Fibroblast of skin of right quadriceps (primary cell): Measurements from ENCODE around the gene CLEC3B.
A peak's percentile ranks its signal among the peaks of the same experiment; 100 is the strongest.
"Not testable (repeated sequence)": the region's sequence is repeated elsewhere in the genome, so short reads cannot be mapped to it uniquely, and the experiment has no call there.

ENCODE experiments used
- DNase-seq: peaks from one replicate; pipeline ENCODE4 v3.0.0-alpha.2; 2013

The CLEC3B gene

DNA sequence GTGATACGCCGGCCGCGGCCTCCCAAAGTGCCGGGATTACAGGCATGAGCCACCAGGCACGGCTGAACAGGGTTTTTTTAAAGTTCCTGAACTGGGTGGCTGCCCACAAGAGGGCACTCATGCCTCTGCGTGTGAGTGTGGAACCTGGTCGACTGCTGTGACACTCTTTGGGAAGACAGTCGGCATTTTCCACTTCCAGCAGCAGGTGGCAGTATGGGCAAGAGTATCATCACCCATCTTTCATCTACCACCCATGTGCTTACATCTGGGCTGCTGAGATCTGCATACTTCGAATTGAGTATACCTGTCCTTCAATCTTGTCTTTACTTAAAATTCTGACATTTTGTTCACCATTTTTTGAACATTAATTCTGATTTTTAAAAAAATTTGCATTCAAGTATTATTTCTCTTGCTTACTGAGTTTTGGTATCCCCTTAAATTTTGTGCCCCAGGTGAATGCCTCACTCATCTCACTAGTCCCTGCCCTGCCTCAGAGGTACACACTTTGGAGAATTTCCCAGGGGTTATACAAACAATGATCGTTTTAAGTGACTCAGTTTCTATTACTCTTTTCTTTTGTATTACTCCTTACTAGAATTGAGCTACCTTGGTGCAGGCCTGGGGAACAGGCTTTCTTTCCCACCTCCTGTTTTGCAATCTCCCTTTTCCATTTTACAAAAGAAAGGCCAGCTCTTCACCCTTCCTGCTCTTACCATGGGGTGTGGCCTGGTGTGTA lies 11.8 kb downstream of the CLEC3B start:
- peak; percentile 93 for DNase-seq

DNA sequence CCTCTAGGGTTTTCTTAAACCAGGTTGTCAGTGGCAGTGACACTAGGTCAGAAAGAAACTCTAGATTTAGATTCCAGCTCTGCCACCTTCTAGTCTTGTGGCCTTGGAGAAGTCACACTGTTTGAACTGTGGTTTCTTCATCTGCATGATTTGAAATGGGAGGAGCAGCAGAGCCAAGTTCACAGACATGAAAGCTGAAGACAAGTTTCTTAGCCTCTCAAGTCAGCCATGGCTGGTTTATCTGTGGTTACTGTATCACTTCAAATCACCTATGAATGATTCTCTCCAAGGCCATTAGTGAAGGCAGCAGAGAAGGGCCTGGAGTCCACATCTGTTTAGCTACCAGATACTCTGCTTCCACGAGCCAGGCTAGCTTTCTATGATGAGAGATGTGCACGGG lies 15.6 kb downstream of the CLEC3B start:
- no peak for DNase-seq

DNA sequence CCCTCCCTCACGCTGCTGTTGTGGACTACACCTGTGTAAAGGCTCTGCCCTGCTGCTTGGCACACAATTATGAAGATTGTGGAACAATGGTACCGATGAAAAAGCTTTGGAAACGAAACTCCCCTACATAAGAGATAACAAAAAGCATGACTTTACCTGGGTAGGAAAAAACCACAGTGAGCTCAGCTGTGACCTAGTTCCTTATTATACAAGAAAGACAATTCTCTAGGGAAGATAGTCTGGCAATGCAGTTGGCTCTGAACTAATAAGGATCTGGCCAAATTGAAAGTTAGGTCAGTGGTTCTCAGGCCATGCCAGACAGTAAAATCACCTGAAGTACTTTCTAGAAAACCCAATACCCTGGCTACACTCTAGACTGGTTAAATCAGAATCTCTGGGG lies 16.1 kb downstream of the CLEC3B start:
- DNase-seq, result no peak

DNA sequence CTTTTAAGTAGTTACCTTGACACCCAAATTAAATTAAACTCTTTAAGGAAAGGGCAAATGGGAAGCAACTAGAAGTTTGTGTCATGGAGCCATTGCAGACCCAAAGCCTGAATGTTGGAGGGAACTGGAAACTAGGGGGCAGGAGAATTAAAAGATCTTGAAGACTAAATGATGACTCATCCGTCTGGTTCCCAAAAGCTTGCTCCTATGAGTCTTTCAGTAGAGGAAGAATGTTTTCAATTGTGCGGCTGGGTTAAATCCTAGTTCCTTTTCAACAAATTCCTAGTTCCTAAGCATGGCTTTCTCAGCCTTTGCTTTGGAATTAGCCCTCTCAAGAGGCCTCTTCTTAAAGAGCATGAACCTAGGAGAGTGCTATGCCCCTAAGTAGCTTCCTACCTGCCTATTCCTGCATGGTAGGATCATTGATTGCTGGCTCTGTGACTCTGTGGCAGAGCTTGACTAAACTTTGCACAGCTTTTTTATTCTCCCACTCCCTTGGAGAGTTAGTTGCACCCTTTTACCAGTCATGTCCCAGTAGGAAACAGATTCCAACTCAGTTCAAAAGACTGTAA lies 17.7 kb downstream of the CLEC3B start:
- DNase-seq, result peak; percentile 93

DNA sequence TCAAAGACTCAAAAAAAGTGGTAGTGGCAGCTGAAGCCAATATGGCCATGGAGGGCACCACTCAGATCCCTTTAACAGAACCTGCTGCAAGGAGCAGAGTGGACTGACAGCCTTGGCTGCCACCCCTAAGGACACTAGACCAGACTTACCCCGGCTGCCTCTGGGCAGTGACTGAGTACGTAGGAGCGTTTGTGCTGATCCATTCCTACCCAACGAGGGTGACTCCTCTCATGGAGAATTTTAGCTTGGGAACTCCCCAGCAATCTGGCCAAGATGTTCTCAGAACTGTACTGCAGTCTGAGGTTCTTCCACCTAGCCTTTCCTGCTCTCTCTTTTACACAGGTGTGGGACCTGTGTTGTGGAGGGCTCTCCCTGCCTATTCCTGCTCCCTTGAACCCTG lies 22.1 kb downstream of the CLEC3B start:
- DNase-seq, result no peak

DNA sequence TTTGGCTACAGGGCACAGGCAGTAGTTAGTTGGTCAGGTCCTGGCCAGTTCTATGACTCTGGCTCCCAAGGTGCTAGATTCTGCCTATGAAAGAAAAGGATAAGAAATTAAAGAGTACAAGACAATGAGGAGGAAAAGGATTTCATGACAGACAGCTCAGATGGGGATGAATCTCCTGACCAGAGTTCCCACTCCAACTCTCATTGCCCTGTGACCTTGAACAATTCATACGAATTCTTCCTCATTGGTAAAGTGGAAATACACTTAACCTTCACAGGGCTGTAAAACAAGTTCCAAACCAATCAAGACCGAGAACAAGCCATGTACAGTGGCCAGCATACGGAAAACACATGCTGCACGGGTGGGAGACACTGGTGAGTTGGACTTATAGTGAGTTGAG lies 23.7 kb downstream of the CLEC3B start:
- DNase-seq, result no peak

DNA sequence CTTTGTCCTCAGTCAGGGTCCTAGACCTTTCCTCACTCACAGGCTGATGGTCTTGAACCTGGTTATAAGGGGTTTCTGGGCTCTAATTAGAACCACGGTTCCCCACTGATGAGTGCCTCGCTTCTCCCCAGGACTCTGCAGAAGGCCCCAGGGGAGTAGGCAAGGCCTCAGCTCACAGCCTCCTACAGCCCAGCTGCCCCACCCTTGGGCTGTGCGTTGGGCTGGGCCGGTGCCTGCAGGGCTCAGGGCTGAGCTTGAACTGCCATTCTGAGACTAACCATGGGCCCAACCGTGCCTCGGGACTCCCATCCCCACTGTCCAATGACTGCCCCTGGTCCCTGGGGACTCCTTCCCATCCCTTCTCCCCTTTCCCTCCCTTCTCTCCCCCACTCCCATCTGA lies 25.6 kb downstream of the CLEC3B start:
- no peak for DNase-seq

DNA sequence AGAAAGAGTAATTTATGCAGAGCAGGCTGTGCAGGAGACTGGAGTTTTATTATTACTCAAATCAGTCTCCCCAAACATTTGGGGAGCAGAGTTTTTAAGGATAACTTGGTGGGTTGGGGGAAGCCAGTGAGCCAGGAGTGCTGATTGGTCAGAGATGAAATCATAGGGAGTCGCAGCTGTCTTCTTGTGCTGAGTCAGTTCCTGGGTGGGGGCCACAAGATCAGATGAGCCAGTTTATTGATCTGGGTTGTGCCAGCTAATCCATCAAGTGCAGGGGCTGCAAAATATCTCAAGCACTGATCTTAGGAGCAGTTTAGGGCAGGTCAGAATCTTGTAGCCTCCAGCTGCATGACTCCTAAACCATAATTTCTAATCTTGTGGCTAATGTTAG lies 27.7 kb downstream of the CLEC3B start:
- DNase-seq, result not testable (repeated sequence)

DNA sequence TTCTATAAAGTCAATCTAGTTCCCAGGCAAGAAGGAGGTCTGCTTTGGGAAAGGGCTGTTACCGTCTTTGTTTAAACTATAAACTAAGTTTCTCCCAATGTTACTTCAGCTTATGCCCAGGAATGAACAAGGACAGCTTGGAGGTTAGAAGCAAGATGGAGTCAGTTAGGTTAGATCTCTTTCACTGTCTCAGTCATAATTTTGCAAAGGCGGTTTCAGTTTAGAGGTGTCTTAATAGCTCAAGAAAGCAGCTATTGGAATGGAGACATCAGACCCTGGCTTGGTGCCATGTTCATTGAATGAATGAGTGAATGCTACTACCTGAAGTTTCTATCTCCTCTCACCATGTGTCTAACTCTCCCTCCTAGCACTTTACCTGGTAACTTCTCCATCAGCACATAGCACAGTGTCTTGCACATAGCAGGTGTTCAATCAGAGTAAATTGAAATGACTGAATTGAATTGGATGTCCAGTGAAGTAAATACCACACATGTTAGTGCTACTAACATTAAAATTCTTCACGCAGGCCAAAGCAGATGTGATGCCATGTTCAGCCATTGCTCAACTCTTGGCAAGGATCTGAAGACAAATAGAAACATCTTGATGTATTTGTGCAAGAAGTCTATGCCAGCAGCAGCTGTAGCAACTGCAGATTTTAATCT lies 28.2 kb downstream of the CLEC3B start:
- peak; percentile 70 for DNase-seq

DNA sequence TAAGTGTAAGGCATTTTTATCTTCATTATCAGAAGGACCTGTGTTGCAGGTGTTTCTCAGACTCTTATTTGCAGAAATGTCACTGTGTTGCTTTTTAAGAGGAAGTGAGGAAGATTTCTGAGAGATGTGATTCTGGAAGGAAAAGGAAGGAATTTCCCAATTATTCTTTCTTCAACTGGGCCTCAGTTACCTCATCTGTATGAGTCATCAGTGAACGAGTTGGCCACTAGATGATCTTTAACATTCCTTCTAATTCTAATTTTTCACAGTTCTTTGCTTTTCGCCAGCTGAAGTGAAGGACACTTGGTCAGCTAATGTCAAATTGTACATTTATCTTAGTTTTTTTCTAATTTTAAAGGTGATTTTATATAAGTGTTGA lies 28.9 kb downstream of the CLEC3B start:
- peak; percentile 79 for DNase-seq

DNA sequence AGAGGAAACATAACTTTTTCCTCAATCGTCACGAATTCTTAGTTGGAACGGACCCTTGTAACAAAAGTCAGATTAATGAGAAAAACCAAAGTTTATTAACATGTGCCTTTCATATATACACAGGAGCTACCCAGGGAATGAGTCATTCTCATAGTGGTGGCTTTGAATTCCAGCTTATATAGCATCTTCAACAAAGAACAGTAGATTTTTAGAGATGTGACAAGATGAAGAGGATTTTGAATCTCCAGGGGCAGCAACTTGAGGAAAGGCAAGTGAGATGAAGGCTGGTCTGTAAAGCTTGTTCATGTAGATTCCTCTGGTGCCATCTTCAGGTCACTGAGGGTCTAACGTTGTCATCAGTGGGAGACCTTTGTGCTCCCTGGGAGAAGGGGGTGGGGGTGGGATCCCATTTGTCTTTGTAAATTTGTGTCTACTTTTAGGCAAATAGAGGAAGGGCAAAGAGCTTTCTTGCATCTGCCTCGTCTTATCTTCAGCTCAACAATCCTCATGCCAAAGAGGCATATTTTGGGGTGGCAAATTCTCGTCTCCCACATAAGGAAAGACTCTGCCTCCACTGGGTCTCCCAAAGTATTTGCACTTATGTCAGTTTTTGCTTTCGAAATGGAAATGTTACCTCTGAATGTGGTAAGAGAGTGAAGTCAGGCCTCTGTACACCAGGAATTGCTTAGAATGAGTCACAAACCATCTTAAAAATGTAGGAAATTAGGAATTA lies 29.5 kb downstream of the CLEC3B start:
- DNase-seq, result peak; percentile 84

DNA sequence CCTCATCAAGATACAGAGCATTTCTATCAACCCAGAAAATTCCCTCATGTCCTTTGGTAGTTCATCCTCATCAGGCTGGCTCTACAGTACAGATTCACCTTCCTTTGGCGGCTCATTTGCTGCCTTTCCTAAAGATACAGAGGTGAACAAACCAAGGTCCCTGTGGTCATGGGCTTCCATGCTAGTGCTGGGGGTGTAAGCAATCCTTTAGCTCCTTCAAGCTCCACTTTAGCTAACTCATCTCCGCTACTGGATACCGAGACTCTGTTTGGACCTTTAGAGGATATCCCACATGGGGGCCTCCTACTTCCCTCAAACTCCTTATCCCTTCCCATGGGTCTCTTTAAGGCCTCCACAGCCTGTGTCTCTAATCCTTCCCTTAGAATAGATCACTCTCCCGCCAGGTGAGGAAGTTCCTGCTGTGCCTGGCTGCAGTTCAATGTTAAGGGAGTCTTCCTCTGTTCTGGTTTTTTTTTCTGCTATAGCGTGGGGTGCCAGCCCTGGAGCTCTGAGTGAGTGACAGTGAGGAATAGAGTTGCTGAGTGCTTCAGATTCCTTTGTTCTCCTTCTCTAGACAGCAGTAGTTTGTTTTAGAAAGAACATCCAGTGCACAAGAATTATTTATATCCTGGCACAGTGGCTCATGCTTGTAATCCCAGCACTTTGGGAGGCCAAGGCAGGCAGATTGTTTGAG lies 30.7 kb downstream of the CLEC3B start:
- DNase-seq, result no peak

DNA sequence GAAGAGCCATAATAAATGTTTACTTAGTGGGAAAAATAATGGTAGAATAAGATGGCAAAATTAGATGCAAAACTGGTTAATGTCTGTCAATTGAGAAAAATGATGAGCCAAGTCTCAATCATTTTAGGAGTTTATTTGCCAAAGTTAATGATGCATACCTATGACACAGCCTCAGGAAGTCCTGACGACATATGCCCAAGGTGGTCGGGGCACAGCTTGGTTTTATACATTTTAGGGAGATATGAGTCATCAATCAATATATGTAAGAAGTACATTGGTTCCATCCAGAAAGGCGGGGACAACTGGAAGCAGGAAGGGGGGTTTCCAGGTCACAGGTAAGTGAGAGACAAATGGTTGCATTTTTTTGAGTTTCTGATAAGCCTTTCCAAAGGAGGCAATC lies 31.5 kb downstream of the CLEC3B start:
- DNase-seq, result no peak

DNA sequence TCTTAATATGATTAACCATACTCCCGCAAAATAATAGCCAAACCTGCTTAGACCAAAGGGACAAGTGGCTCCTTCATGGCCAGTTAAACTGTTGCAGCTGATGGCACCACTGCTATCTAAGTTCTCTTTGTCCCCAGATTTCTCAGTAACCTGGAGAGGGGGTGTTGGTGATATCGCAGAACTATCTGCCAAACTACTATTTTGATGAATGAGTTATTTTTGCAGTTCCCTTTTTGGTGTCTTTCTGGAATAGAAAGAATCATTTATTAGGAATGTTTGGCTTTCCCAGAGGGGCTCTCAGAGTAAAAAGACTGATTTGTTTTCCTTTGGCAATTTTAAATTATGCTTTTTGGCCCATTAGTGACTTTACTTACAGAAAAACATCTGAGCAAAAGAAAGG lies 33.0 kb downstream of the CLEC3B start:
- no peak for DNase-seq

DNA sequence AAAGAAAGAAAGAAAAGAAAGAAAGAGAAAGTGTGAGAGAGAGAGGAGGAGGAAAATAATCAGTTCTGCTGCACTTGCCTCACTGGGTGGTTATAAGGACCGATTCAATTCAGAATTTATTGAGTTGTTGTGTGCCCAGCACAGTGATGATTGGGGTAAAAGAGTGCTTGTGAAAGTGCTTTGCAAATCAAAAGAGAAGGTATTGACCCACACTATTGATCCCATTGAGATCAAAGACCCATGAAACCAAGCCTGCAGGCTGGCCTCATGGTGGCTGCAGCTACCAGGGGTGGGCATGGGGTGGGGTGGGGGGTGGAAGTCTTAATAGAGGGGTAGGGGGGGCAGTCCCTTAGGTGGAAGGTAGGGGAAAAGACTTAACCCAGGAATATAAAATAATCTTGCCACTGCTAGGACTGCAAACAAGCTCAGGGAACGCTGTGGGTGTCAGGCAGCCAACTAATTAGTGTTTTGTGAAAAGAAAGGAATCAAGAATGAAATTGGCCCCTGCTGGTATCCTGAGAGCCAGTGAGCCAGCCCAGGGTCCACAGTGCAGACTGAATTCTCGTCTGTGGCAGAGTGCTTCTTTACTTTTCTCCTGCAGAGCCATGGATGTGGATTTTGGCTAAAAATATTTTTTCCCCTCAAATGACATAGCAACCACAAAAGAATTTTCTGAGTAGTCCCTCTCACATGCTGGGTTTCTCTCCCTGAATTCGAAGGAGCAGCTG lies 34.2 kb downstream of the CLEC3B start:
- DNase-seq, result peak; percentile 17

DNA sequence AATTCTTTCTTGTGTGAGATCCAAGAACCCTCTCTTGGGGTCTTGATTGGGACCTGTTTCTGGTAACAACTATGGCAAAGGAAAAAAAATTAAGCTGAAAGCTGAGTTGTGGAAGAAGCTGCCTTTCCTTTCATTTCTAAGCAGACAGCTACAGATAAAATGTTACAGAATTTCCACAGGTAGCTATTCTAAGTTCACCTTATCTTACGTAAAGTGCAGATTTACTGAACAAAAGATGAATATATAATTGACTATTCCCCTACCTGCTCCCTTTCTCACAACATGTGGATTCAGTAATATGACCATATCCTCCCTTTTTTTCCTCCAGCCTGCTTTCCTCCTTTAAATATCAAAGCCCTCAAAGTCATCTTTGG lies 36.6 kb downstream of the CLEC3B start:
- no peak for DNase-seq

DNA sequence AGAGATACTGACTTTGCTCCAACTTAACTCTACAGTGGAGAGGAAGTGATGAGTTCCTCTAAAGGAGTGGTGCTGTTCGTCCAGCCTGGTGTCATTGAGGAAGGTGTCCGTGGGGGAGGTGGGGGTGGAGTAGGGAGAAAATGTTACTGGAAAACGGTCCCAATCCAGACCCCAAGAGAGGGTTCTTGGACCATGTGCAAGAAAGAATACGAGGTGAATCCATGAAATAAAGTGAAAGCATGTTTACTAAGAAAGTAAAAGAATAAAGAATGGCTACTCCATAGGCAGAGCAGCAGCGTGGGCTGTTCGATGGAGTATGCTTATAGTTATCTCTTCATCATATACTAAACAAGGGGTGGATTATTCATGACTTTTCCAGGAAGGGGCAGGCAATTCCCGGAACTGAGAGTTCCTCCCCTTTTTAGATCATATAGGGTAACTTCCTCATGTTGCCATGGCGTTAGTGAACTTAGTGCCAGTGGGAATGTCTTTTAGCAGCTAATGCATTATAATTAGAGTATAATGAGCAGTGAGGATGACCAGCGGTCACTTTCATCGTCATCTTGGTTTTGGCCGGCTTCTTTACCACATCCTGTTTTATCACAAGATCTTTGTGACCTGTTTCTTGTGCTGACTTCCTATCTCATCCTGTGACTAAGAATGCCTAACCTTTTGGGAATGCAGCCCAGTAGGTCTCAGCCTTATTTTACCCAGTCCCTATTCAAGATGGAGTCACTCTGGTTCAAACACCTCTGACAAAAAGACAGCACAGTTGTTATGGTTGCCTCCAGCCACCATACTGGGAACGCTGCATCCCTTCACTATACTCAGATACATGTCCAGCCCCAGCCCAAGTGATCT lies 38.6 kb downstream of the CLEC3B start:
- peak; percentile 81 for DNase-seq

DNA sequence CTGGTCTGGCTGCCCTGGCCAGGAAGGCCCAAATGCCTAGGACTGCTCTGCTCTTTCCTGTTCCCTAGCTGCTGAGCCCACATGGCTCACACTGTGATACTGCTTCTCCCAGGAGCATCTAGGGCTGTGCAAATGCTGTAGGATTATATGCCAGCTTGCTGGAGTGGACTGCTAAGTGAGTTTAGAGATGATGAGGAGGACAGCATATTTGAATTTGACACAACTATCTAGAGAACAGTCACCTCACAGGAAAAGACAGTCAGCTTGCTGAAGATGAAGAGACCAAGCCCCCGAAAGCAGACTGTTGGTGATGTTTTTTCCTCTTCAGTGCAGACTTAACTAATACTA lies 39.2 kb downstream of the CLEC3B start:
- DNase-seq, result no peak

DNA sequence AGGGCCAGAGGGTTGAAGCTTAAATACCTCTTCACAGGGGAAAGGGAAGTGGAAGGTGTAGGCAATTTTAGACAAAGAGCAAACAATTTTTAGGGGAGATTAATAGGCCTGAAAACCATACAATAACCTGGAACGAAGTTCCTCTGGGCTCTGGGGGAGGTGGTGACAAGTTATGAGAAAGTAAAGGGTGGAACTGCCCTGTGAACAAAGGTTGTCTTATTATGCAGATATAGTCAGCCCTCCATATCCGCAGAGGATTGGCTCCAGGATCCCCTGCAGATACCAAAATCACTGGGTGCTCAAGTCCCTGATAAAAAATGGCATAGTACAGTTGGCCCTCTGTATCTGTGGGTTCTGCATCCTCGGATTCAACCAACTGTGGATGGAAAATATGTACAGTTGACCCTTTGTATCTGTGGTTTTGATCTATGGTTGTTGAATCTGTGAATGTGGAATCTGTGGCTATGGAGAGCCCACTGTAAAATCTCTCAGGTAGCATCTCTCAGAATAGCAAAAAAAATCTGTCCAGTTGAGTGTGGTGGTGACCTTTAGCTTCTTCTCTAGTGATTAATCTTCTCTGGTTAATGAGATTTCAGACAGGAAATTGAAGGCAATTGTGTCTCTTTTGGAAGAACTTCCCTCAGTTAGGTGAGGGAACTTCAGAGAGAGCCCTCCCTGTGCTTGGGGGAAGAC lies 40.2 kb downstream of the CLEC3B start:
- DNase-seq, result no peak

DNA sequence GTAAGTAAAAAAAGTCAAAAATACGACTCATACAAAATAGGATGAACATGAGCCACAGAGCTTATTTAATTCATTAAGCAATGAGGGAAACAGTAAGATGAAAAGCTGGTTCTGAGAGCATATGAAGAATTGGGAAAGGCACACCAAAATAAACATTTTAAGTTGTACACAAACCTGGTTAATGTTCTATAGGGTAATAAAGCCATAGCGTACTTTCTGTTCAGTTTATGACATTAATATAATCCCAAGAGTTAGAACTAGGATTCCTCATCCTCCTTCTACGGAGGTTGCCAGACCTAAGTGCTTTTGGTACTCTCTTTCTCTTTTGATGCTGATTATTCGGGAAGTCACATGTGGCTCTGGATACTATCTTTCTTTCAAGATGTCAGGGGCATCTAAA lies 41.4 kb downstream of the CLEC3B start:
- no peak for DNase-seq

DNA sequence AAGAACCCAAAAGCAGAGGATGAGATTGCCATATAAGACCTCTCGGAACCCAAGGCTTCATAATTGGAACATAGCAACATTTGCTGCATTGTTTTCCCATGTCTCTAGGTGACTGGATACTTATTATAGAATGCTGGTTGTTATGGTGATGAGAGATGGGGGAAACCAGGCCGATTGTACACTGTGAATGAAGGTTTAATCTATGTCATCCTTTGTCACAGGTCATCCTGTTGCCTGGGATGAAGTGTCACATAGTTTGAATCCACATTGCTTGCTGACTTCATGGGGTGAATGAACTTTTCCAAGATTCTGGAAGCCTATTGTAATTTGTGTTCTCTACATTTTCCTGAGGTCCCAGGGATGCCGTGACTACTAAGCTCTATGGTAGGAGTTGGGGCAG lies 41.8 kb downstream of the CLEC3B start:
- DNase-seq, result no peak
